Mucosa of rectum (tissue), 2 donors: Measurements from ENCODE around the gene FSTL5.
"Not testable (repeated sequence)": the region's sequence is repeated elsewhere in the genome, so short reads cannot be mapped to it uniquely, and the experiment has no call there.

Experiments used
- H3K27ac ChIP-seq, 2 donors: one replicate each; pipeline ENCODE4 v1.7.0; 2013; ENCODE audit warnings: inconsistent platforms in 2 of 2, low read depth in 2 of 2, low read length in 2 of 2
- H3K27me3 ChIP-seq, 2 donors: one replicate each; pipeline ENCODE4 v1.7.0; 2013; ENCODE audit warnings: low read length in 2 of 2; ENCODE audit not compliant: control insufficient read depth in 2 of 2, insufficient read depth in 2 of 2
- H3K36me3 ChIP-seq, 2 donors: one replicate each; pipeline ENCODE4 v1.7.0; 2013; ENCODE audit warnings: low read length in 2 of 2; ENCODE audit not compliant: control insufficient read depth in 2 of 2, insufficient read depth in 2 of 2
- H3K4me1 ChIP-seq, 2 donors: one replicate each; pipeline ENCODE4 v1.7.0; 2013; ENCODE audit warnings: low read length in 2 of 2, mild to moderate bottlenecking in 1 of 2; ENCODE audit not compliant: control insufficient read depth in 2 of 2, insufficient read depth in 2 of 2
- H3K4me3 ChIP-seq, 2 donors: one replicate each; pipeline ENCODE4 v1.7.0; 2013; ENCODE audit warnings: low read length in 2 of 2
- H3K9ac ChIP-seq, 2 donors: one replicate each; pipeline ENCODE4 v1.7.0; 2013; ENCODE audit warnings: low read length in 2 of 2, low read depth in 1 of 2, mild to moderate bottlenecking in 1 of 2
- H3K9me3 ChIP-seq, 2 donors: one replicate each; pipeline ENCODE4 v1.7.0; 2013; ENCODE audit warnings: low read length in 2 of 2; ENCODE audit not compliant: control insufficient read depth in 2 of 2
- donor health status: healthy.
- donor health status: Normal muscosa, but diverticular disease.

Gene FSTL5

DNA sequence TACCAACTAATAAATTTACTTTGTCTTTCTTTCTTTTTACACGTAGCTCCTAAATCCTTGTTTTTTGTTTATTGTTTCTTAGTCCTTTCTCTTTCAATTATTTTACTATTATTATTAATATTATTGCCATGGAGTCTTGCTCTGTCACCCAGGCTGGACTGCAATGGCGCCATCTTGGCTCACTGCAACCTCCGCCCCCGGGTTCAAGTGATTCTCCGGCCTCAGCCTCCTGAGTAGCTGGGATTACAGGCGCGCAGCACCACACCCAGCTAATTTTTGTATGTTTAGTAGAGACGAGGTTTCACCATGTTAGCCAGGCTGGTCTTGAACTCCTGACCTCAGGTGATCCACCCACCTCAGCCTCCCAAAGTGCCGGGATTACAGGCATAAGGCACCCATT lies 405.4 kb downstream of the FSTL5 start:
- not testable (repeated sequence) for H3K27me3 ChIP-seq, H3K27ac ChIP-seq, H3K36me3 ChIP-seq, H3K9me3 ChIP-seq, H3K4me3 ChIP-seq, H3K9ac ChIP-seq, H3K4me1 ChIP-seq

DNA sequence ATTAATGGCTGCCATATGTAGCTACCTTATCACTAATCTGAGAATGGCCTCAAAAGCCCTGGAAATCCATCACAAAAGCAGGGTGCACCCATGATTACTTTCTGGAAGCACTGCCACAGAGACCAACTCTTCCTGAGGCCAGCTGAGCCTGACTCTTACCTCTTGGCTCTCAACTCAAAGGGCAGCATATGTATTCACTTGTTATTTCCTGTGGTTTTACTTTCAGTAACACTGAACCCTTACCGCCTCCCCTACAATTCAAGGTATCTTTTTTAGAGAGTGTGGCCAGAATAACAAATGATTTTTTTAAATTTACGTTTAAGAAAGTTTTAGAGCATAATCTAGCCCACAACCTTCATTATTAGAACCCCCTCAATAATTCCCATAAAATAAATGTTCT lies 434.9 kb downstream of the FSTL5 start:
- H3K27me3 ChIP-seq, result no peaks in the 10 kb centered on the region
- H3K9me3 ChIP-seq, result no peaks in the 10 kb centered on the region
- H3K27ac ChIP-seq, result no peak overlapping the region
- no peaks in the 10 kb centered on the region for H3K4me1 ChIP-seq
- no peak overlapping the region for H3K9ac ChIP-seq
- no peak overlapping the region for H3K4me3 ChIP-seq
- H3K36me3 ChIP-seq, result no peaks in the 10 kb centered on the region

DNA sequence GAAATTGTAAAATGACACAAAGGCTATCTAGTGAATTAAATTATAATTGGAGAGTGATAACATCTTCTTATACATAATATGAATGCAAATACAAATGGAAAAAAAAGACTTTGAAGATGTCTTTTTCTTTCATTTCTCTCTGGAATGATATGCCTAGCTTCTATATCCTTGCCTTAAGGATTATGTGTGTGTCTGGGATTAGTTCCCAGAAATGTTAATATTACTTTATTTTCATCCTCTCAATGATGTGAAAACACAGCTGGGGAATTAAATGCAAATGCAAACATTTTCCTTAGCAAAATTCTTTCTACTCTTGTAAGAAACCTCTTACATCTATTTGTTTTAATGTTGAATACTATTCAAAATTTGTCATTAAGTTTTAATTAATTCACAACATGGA lies 441.9 kb downstream of the FSTL5 start:
- Histone ChIP-seq H3K9ac (no peak overlapping the region), H3K4me1 (no peaks in the 10 kb centered on the region), H3K36me3 (no peaks in the 10 kb centered on the region), H3K4me3 (no peak overlapping the region), H3K9me3 (no peaks in the 10 kb centered on the region), H3K27ac (no peak overlapping the region), H3K27me3 (no peaks in the 10 kb centered on the region)

DNA sequence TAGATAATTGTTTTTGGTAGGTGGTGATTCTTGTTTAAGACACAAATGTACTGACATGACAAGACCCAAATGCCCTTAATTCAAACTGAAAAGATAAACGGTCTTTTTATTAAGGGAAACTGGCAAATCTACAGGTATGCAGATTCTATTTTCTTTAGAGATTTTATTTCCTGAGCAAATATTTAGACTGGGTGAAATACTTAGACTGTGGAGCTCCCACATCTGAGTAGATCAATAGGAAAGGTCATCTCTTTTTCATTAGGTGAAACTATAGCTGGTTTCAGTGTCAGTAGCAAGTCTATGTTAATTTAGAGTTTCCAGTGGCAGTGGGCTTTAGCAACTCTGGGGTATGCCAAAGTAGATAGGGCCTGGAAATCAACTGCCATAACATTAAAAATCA lies 446.7 kb downstream of the FSTL5 start:
- no peaks in the 10 kb centered on the region for H3K9me3 ChIP-seq
- no peaks in the 10 kb centered on the region for H3K4me1 ChIP-seq
- H3K27ac ChIP-seq, result no peak overlapping the region
- H3K9ac ChIP-seq, result no peak overlapping the region
- H3K27me3 ChIP-seq, result no peaks in the 10 kb centered on the region
- H3K4me3 ChIP-seq, result no peak overlapping the region
- H3K36me3 ChIP-seq, result no peaks in the 10 kb centered on the region

DNA sequence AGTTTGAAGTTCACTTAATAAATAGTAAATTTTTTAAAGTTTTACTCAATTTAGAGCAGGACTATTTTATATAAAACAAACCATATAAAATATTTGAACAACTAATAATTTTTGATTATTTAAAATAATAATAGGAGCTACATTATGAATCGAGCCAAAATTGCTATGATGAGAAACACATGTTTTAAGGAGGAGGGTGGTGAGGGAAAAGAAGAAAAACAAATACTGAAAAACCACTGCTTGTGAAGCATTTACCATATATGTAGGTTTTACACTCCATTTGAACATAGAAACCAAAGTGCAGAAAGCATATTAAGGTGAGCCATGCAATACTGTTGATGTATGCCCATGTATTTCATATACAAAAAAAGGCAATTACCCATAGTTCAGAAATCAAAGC lies 448.9 kb downstream of the FSTL5 start:
- H3K4me1 ChIP-seq, result no peaks in the 10 kb centered on the region
- no peaks in the 10 kb centered on the region for H3K9me3 ChIP-seq
- H3K27ac ChIP-seq, result no peak overlapping the region
- H3K9ac ChIP-seq, result no peak overlapping the region
- H3K36me3 ChIP-seq, result no peaks in the 10 kb centered on the region
- no peaks in the 10 kb centered on the region for H3K27me3 ChIP-seq
- no peak overlapping the region for H3K4me3 ChIP-seq

DNA sequence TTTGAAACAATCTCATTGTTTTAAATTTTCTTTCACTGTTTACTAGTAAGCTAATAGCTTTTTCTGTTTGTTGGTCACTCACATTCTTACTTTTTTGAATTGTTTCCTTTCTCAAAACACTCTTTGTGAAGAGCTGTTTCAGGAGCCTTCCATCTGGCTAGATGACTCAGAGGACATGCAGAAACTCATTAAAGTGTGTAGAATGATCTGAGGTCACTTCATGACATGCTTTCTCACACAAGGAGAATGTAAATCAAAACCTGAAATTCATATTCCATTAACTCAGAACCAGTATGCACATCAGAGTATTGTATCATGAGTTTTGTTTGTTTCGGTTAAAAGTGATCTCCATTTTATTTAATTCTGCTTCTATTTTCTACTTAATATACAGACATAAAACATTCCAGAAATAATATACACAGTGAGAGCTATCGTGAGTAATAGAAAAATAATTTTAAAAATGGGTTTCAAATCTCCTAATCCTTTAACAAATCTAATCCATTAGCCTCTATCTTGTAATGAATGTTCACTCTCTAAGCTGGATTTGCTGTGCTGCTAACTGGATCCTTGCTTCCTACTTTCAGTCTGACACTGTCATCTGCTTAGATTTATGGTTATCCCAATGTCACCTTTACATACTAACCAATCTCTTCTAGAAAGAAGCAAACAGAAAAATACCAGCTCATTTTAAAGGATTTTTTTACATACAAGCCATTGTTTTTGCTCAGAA lies 449.6 kb downstream of the FSTL5 start:
- no peak overlapping the region for H3K9ac ChIP-seq
- no peaks in the 10 kb centered on the region for H3K27me3 ChIP-seq
- no peak overlapping the region for H3K4me3 ChIP-seq
- no peaks in the 10 kb centered on the region for H3K36me3 ChIP-seq
- no peaks in the 10 kb centered on the region for H3K4me1 ChIP-seq
- no peak overlapping the region for H3K27ac ChIP-seq
- H3K9me3 ChIP-seq, result no peaks in the 10 kb centered on the region

DNA sequence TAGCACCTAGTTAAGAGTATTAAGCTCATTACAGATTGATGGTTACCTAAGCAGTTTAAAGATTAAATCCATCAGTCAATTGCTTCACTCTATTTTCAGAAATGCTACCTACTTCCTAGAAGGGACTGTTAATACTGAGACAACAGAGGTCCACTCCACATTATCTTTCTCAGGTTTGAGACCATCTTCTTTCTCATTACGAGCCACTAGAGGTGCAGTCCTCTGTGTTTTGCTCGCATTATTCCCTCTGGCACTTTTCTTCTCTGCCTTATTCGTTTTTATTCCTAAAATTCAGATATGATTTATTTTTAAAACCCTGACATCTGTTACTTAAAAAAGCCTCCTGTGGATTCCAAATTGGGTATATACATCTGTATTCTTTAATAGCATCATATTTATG lies 459.1 kb downstream of the FSTL5 start:
- Histone ChIP-seq H3K9me3 (no peaks in the 10 kb centered on the region), H3K27ac (no peak overlapping the region), H3K36me3 (no peaks in the 10 kb centered on the region), H3K4me3 (no peak overlapping the region), H3K27me3 (no peaks in the 10 kb centered on the region), H3K9ac (no peak overlapping the region), H3K4me1 (no peaks in the 10 kb centered on the region)

DNA sequence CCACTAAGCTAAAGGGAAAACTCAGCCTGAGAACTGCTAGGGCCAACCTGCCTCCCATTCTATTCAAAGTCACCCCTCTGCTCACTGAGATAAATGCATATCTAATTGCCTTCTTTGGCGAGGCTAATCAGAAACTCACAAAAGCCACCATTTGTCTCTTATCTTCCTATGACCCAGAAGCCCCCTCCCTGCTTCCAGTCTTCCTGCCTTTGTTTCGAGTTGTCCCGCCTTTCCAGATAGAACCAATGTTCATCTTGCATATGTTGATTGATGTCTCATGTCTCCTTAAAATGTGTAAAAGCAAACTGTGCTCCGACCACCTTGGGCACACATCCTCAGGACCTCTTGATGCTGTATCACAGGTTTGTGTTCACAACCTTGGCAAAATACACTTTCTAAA lies 459.8 kb downstream of the FSTL5 start:
- H3K27ac ChIP-seq, result no peak overlapping the region
- H3K36me3 ChIP-seq, result no peaks in the 10 kb centered on the region
- H3K9me3 ChIP-seq, result no peaks in the 10 kb centered on the region
- no peak overlapping the region for H3K9ac ChIP-seq
- H3K4me3 ChIP-seq, result no peak overlapping the region
- H3K27me3 ChIP-seq, result no peaks in the 10 kb centered on the region
- no peaks in the 10 kb centered on the region for H3K4me1 ChIP-seq

DNA sequence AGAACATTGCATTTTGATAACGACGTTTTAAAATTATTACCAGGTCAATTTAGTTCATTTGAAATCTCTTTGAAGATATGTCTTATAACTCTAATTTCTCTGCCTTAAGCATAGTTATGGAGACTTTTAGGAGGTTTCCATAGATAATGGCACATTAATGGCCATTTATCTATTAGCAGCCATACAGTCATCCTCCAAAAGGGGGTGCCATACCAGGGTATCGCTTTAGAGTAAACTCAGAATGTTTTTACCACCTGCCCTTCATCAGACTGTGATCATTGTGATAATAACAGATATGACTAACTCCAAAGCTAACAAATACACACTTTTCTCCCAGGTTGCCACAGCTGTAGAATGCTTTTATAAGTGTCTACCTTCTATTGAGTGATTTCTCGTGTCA lies 461.5 kb downstream of the FSTL5 start:
- Histone ChIP-seq H3K4me3 (no peak overlapping the region), H3K9me3 (no peaks in the 10 kb centered on the region), H3K9ac (no peak overlapping the region), H3K36me3 (no peaks in the 10 kb centered on the region), H3K4me1 (no peaks in the 10 kb centered on the region), H3K27me3 (no peaks in the 10 kb centered on the region), H3K27ac (no peak overlapping the region)

DNA sequence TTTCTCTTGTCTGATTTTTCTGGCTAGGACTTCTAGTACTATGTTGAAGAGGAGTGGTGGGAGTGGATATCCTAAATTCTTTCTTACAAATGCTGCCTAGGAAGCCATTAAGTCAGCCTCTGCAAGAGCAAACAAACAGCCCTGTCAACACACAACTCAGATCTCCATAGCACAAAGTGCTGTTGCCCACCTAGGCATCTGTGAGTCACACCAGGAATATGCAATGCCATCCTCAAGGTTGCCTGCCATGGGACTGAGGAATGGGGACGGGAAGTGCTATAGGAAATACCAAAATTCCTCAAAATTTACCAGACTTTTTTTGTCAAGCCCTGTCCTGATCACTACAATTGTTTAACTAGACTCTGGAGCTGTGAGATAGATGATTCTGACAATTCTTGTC lies 466.9 kb downstream of the FSTL5 start:
- H3K36me3 ChIP-seq, result no peaks in the 10 kb centered on the region
- H3K9ac ChIP-seq, result no peak overlapping the region
- H3K9me3 ChIP-seq, result no peaks in the 10 kb centered on the region
- H3K4me3 ChIP-seq, result no peak overlapping the region
- no peaks in the 10 kb centered on the region for H3K4me1 ChIP-seq
- no peak overlapping the region for H3K27ac ChIP-seq
- no peaks in the 10 kb centered on the region for H3K27me3 ChIP-seq

DNA sequence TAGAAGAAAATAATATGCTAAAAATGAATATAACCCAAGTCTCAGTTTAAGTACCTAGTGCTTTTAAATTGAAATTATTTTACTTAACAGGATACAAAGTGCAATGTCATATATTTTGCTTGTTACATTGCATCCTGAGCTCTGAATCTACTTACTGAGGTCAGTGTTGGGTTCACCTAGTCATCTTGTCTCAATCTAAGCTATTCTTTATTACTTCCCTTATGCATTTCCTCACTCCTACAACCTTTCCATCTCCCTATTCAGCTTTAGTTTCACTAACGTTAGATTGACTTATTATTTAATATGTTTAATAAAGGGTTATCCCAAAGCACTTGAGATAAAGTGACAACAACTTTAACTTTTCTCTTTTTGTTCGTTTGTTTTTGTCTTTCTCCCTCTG lies 483.7 kb downstream of the FSTL5 start:
- Histone ChIP-seq H3K27ac (no peak overlapping the region), H3K4me1 (no peaks in the 10 kb centered on the region), H3K4me3 (no peak overlapping the region), H3K27me3 (no peaks in the 10 kb centered on the region), H3K36me3 (no peaks in the 10 kb centered on the region), H3K9ac (no peak overlapping the region), H3K9me3 (no peaks in the 10 kb centered on the region)
